HG03460 (cell line): ENCODE data around the gene MUC6.

Experiments
- ATAC-seq: cut with Tn5 transposase; IDR thresholded peaks from one replicate; pipeline ENCODE4 v1.9.1; 2021; ENCODE audit not compliant: unreplicated experiment

The MUC6 gene

GRCh38 chr11:1037506-1038055, 1.1 kb upstream of the MUC6 start:
- no peak for ATAC-seq

GRCh38 chr11:1036931-1037330, 413 bp upstream of the MUC6 start:
- no peak for ATAC-seq

GRCh38 chr11:1035577-1036283, 788 bp downstream of the MUC6 start:
- no peak for ATAC-seq

DNA sequence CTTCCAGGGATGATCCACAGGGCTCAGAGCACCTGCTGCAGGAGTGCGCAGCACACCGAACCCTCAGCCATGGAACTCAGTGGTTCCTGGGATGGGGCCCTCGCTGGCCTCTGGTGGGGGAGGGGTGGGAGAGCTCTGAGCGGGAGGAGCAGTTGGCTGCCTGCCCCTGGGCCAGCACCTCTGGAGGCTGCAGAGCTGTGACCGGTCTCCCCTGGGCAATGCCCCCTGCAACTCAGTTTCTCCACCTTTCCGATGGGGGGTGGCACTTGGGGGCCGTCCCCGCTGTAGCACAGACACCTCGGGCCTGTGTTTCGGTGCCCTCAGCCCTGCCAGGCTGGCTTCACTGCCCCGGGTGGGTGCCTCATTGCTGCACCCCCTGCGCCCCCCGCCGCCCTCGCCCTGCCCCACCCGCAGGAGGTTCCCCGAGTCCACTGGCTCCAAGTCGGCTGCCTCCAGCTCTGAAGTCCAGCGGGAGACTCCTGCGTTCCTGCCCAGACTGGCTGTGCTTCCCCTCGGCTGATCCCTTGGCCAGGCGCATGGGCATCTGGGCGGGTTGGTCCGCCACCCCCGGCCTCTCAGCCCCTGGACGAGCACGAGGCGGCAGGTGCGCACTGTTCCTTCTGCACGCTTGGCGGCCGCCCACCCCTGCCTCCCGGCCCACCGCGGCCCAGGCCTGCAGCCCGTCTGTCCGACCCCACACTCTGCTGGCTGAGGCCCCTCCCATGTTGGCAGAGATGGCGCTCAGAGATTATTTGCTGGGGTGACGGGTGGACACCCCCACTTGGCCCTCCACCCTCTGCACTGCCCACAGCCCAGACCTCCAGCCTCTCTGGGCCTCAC, 1.8 kb downstream of the MUC6 start:
- ATAC-seq: no peak

DNA sequence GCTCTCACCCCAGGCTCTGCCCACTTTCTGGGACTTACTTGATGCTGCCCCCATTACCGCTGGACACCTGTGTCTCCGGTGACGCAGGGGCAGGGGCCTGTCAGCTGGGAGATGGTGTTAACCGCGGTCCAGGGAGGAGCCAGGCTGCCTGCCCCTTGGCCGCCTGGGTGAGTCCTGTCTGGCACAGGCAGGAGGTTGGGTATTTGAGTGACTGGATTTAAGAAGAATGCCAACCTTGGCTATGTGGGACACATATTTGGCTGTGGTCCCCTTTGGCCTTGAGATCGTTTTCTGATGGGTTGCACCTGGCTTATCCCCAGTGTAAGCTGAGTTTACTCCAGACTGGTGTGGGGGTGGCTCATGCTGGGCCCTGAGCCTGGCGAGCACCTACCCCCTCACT, 2.5 kb downstream of the MUC6 start:
- no peak for ATAC-seq

DNA sequence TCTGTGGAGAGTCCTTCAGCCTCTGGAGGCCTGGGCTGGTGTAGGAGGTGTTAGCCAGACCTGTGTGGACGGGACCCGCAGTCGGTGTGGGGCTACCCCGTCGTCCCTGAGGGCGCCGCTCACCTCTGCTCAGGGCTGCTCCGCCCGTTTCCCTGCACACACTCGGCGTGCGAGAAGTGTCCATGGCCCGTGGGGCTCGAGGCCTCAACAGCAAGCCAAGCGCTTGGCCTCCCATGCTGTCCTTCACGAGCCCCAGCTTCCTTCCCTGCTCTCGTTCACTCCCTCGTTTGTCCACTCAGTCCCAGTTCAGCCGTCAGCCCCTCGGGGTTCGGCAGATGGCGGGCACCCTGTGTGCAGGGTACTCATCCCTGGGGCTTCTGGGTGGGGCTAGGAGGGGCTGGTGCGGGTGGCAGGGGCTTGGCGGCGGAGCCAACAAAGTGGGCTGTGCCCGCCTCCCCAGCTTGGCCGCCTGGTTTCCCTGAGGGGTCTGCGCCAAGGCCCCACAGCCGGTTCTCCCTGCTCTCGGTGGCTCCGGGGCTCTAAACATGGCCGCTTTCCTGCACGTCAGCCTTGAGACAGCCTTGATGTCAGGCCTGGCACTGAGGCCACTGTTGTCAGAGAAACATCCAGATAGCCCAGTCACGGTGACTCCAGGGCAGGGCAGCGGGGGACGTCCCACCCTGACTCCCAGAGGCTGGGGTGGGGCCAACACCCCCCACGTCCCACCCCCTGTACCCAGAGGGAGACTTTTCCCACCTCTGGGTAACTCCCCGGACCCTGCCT, 3.3 kb downstream of the MUC6 start:
- no peak for ATAC-seq

DNA sequence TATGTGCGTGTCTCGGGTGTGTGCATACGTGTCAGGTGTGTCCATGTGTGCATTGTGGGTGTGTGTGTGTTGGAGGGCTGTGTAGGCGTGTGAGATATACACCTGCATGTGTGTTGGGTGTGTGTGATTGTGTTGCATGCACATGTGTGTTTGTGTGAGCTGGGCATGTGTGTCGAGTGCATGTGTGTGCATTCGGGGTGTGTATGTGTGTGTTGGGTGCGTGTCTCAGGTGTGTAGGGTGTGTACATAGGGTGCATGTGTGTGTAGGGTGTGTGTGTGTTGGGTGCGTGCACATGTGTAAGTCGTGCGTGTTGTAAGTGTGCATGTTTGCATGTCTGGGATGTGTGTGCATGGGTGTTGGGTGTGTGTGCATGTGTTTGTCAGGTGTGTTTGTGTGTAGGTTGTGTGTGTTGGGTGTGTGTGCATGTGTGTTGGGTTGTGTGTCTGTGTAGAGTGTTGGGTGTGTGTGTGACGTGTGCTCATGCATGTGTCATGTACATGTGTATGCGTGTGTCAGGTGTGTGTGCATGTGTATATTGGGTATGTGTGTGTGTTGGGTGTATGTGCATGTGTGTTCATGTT, 4.1 kb downstream of the MUC6 start:
- ATAC-seq: no peak

GRCh38 chr11:1031121-1031899, 5.2 kb downstream of the MUC6 start:
- ATAC-seq: no peak

DNA sequence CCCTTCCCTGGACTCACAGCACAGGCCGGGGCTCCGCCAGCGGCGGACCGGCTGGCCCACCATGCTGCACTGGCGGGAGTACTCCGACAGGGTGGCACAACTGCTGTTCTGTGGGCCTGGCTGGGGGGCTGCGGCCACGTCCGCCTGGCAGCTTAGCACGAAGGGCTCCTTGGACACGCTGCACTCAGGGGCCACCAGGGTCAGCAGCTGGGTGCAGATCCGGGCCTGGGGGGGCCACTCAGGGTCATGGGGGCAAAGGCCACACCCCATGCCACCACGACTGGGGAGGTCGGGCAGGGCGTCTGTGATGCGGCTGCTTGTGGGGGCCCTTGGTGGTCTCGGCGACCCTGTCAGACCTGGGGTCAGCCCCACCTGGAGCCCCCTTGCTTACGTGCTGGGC, 6.0 kb downstream of the MUC6 start:
- no peak for ATAC-seq

DNA sequence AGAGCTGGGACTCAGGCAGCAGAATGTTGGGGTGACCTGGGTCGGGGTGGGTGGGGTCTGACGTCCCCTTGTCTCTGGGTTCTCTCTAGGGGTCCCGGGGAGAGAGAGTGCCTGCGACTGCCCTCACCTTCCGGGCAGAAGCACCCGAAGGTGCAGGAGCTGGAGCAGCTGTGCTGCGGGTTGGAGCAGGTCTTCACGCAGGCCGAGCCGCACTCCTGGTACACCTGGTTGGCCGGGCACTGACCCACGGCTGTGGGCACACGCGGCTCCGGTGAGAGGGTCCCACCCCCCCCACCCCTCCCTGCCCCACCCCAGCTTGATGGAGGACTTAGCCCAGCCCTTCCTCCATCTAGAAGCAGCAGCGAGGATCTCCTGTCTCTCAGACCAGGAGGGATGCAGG, 6.4 kb downstream of the MUC6 start:
- no peak for ATAC-seq

DNA sequence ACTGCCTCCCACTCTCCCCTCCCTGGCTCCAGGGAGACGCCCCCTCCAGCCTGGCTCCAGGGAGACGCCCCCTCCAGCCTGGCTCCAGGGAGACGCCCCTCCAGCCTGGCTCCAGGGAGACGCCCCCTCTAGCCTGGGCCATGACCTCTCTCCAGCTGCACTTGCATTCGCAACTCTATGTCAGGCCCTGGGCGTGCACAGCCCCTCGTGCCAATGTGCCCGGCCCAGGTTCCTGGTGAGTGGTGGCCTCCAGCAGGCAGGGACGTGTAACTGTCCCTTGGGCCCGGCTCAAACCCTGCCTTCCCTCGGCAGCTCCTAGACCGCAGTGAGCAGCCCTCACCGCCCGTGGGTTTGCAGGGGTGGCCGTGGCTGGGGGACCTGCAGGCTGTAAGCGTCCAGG, 6.9 kb downstream of the MUC6 start:
- ATAC-seq: no peak

DNA sequence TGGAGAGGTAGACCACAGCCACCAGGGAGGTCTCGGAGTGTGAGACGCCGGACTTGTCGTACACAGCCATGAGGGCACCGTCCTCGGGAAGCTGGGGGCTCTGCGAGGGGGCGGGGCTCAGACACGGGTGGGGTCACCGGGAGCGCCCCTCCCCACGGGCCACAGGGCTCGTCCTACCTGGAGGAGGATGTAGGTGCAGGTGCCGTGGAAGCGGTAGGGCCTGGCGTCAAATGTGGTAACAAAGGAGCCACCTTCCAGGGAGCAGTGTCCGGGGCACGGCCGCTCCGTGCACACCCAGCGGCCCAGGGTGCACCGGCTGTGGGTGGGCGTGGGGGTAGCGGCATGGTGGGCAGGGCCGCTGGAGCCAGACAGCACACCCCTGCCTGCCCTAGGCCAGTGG, 7.5 kb downstream of the MUC6 start:
- no peak for ATAC-seq

- no peak for ATAC-seq
These were observed 7.9 kb downstream of the MUC6 start for GRCh38 chr11:1028616-1029015.

- no peak for ATAC-seq
These were observed 8.3 kb downstream of the MUC6 start for GRCh38 chr11:1028291-1028540.

DNA sequence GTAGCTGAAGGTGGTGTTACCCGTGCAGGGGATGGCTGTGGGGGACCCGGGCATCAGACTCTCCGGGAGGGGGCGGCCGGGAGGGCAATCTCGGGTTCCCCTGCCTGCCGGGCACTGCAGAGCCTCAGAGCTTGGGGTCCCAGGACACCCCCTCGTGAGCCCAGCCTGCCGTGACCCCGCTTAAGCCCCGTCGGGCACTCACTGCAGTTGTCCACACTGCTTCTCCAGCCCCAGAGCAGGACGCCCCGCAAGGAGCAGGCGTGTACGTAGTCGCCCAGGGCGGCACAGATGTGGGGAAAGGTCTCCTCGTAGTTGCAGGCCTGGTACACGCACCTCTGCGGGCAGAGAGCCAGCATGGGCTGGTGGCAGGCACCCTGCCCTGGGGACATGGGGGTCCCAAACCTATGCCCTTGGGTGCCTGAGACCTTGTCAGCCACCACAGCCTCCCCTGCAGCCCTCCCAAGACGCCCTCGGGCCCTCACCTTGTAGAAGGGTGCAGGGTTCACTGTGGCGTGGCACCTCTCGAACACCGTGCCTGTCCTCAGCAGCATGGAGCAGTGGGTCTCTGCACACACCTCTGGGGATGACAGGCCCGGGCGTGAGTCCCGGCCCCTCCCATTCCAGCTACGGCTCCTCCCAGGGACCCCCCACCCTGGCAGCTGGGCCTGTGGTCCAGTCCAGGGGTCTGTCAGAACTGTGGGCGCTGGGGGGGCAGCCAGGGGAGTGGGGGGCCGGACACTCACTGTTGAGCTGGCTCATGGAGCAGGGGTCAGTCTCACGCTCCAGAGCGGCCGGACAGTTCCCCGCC, 8.8 kb downstream of the MUC6 start:
- ATAC-seq: no peak

GRCh38 chr11:1026641-1027482, 9.7 kb downstream of the MUC6 start:
- no peak for ATAC-seq

DNA sequence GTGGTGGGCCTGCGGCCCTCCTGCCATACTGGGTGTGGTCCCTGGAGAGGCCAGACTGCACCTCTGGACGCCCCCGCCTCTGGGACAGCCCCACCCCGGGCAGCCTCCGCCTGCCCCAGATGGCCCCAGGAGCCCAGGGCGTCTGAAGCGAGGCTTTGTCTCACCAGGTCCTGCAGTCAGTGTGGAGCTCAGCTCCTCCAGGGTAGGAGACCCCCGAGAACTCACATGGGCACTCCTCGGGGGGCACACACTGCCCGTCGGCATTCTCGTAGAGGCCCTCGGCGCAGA, 10.4 kb downstream of the MUC6 start:
- no peak for ATAC-seq

GRCh38 chr11:1025410-1026162, 10.9 kb downstream of the MUC6 start:
- ATAC-seq: no peak
